ENCODE measurements around the gene ITSN1.
"Not testable (repeated sequence)": the region's sequence is repeated elsewhere in the genome, so short reads cannot be mapped to it uniquely, and the experiment has no call there.

Gene ITSN1

GRCh38 chr21:33926248-33926647, 283.9 kb downstream of the ITSN1 start:
- H3K36me3 Mint-ChIP-seq (ENCODE audit: low read depth); H3K9me3 Mint-ChIP-seq: not testable (repeated sequence)
- peaks cover 12% of the 10 kb centered on the region for H3K4me1 Mint-ChIP-seq (ENCODE audit: low read depth)

DNA sequence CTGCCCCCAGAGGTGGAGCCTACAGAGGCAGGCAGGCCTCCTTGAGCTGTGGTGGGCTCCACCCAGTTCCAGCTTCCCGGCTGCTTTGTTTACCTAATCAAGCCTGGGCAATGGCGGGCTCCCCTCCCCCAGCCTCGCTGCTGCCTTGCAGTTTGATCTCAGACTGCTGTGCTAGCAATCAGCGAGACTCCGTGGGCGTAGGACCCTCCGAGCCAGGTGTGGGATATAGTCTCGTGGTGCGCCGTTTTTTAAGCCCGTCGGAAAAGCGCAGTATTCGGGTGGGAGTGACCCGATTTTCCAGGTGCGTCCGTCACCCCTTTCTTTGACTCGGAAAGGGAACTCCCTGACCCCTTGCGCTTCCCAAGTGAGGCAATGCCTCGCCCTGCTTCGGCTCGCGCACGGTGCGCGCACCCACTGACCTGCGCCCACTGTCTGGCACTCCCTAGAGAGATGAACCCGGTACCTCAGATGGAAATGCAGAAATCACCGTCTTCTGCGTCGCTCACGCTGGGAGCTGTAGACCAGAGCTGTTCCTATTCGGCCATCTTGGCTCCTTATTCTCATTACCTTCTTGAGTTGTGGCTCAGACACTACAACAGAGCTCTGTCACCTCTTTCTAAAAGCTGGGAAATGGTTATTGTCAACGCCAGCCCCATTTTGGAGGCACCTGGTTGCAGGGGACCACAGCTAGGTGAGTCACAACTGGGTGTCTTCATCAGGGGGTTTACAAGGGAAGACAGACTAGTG, 288.9 kb downstream of the ITSN1 start:
- H3K27ac Mint-ChIP-seq, result peak overlapping the region; percentile 96
- H3K27me3 Mint-ChIP-seq, H3K9me3 Mint-ChIP-seq: not testable (repeated sequence)
- peak overlapping the region; percentile 85 for H3K4me3 Mint-ChIP-seq
- peaks cover 45% of the 10 kb centered on the region for H3K4me1 Mint-ChIP-seq (ENCODE audit: low read depth)
- peak; percentile 76 for DNase-seq
- H3K36me3 Mint-ChIP-seq (ENCODE audit: low read depth), result peaks cover 23% of the 10 kb centered on the region

More at GRCh38 chr21:33926248-33926647, 283.9 kb downstream of the ITSN1 start:
- not testable (repeated sequence) for H3K4me3 Mint-ChIP-seq, H3K27ac Mint-ChIP-seq, DNase-seq, H3K27me3 Mint-ChIP-seq

DNA sequence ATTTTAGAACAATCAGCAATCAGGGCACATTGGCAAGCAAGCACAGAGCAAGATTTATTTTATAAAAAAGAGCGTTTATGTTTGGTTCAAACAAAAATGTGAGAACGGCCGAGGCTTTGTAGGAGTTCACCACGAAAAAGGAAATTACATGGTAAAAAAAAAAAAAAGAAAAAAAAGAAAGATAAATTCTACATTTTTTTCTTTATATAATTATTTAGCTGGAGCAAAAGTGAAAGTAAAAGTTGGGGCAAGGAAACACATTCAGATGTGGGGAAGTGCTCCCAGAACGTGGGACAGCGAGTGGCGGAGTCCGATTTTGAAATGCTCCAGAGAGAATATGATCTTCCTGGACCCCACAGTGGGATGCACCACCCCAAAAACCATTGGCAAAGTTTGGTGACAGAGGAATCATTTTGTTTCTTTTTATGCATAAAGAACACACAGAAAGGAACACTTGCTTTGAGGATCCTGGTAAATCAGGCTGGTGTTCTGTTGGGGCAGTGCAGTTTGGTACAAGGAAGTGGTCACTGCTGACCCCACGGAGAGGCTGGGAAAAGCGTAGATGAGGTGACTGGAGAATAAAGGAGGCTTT, 289.6 kb downstream of the ITSN1 start:
- Mint-ChIP-seq H3K27ac (peak overlapping the region; percentile 96), H3K9me3 (no peaks in the 10 kb centered on the region), H3K4me3 (peak overlapping the region; percentile 85), H3K36me3 (ENCODE audit: low read depth) (peaks cover 27% of the 10 kb centered on the region), H3K27me3 (no peaks in the 10 kb centered on the region), H3K4me1 (ENCODE audit: low read depth) (peaks cover 52% of the 10 kb centered on the region)
- peak; percentile 52 for DNase-seq

DNA sequence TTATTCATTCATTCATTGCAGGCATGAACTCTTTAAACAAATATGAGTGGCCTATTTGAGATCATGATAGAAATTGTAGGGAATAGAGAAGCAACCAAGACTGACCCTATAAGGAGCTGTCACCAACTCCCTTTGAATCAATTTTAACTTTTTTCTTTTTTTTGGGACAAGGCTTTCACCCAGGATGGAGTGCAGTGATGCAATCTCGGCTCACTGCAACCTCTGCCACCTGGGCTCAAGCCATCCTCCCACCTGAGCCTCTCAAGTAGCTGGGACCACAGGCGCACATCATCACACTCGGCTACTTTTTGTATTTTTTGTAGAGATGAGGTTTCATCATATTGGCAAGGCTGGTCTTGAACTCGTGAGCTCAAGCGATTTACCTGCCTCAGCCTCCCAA, 290.4 kb downstream of the ITSN1 start:
- H3K27me3 Mint-ChIP-seq, result no peaks in the 10 kb centered on the region
- peaks cover 30% of the 10 kb centered on the region for H3K36me3 Mint-ChIP-seq (ENCODE audit: low read depth)
- peak overlapping the region; percentile 85 for H3K4me3 Mint-ChIP-seq
- no peak for DNase-seq
- no peaks in the 10 kb centered on the region for H3K9me3 Mint-ChIP-seq
- H3K4me1 Mint-ChIP-seq (ENCODE audit: low read depth), result peaks cover 60% of the 10 kb centered on the region
- peak overlapping the region; percentile 96 for H3K27ac Mint-ChIP-seq

GRCh38 chr21:33936301-33937038, 294.2 kb downstream of the ITSN1 start:
- H3K4me3 Mint-ChIP-seq, result peak overlapping the region; percentile 85

DNA sequence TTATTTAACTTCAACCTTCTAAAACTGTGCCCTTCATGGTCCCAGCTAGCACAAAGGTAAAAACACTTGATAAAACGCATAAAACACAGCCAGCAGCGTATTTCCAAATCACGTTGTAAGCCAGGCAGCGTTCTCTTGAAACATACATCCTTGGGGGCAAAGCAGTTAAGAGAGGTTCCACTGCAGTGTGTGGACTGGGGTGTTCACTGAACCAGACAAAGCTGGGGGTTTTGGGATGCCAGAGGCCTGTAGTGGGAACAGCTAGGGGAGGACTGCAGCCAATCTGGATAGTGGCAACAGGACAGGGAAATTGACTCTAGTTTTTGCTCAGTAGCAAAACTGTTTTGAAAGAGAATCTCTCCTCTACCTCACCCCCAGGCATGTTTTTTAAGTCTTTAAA, 294.8 kb downstream of the ITSN1 start:
- peaks cover 51% of the 10 kb centered on the region for H3K36me3 Mint-ChIP-seq (ENCODE audit: low read depth)
- H3K4me1 Mint-ChIP-seq (ENCODE audit: low read depth), result peaks cover 90% of the 10 kb centered on the region
- no peaks in the 10 kb centered on the region for H3K27me3 Mint-ChIP-seq
- H3K9me3 Mint-ChIP-seq, result no peaks in the 10 kb centered on the region
- peak overlapping the region; percentile 85 for H3K4me3 Mint-ChIP-seq
- DNase-seq, result peak; percentile 48
- H3K27ac Mint-ChIP-seq, result peak overlapping the region; percentile 96

More at GRCh38 chr21:33936301-33937038, 294.2 kb downstream of the ITSN1 start:
- peak overlapping the region; percentile 96 for H3K27ac Mint-ChIP-seq
- H3K27me3 Mint-ChIP-seq, result no peaks in the 10 kb centered on the region
- peaks cover 92% of the 10 kb centered on the region for H3K4me1 Mint-ChIP-seq (ENCODE audit: low read depth)
- no peak for DNase-seq
- peaks cover 56% of the 10 kb centered on the region for H3K36me3 Mint-ChIP-seq (ENCODE audit: low read depth)
- H3K9me3 Mint-ChIP-seq, result no peaks in the 10 kb centered on the region

DNA sequence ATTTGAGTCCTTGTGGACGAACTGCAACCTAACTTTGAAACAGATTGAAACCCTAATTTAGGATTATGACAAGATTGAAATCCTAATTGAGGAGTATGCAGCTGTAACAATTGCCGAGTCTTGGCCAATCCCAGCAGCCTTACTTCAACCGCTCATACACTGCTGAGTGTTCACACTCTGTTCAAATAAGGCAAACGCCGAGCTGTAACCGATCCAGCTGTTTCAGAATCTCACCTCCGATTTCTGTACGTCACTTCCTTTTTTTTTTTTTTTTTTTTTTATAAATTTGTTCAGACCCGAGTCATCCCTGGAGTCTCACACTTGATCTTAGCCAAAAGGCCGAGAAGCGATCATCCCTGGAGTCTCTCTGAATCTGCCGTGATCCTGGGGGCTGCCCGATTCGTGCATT, 295.6 kb downstream of the ITSN1 start:
- DNase-seq, result peak; percentile 50
- Mint-ChIP-seq H3K36me3 (ENCODE audit: low read depth) (peaks cover 47% of the 10 kb centered on the region), H3K4me1 (ENCODE audit: low read depth) (peaks cover 87% of the 10 kb centered on the region), H3K9me3 (no peaks in the 10 kb centered on the region), H3K4me3 (peak overlapping the region; percentile 85), H3K27me3 (no peaks in the 10 kb centered on the region), H3K27ac (peak overlapping the region; percentile 96)

GRCh38 chr21:33938381-33938780, 296.1 kb downstream of the ITSN1 start:
- Mint-ChIP-seq H3K9me3 (no peaks in the 10 kb centered on the region), H3K27ac (peak overlapping the region; percentile 96), H3K4me1 (ENCODE audit: low read depth) (peaks cover 87% of the 10 kb centered on the region), H3K36me3 (ENCODE audit: low read depth) (peaks cover 48% of the 10 kb centered on the region), H3K27me3 (no peaks in the 10 kb centered on the region), H3K4me3 (peak overlapping the region; percentile 85)
- no peak for DNase-seq

DNA sequence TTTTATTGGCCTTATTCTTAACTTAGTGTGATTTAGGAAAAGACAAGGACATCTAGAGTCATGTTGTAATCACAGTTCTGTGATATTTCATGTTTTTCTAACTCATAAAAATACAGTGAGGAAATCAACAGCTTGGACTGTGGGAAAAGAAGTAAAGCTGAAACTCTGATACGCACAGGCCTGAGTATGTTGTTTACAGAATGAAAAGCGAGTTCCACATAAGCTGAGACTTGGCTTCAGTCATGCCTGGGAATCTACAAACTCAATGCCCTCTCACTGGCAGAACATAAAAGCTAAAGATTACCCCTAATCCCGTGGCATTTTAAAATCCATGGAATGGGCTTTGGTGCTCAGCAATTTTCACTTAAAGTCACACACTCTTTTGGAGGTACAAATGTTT, 296.9 kb downstream of the ITSN1 start:
- no peak overlapping the region for H3K4me3 Mint-ChIP-seq
- DNase-seq, result no peak
- H3K4me1 Mint-ChIP-seq (ENCODE audit: low read depth), result peaks cover 86% of the 10 kb centered on the region
- H3K27me3 Mint-ChIP-seq, result no peaks in the 10 kb centered on the region
- H3K36me3 Mint-ChIP-seq (ENCODE audit: low read depth), result peaks cover 55% of the 10 kb centered on the region
- peaks cover under 1% of the 10 kb centered on the region for H3K9me3 Mint-ChIP-seq
- peak overlapping the region; percentile 96 for H3K27ac Mint-ChIP-seq

DNA sequence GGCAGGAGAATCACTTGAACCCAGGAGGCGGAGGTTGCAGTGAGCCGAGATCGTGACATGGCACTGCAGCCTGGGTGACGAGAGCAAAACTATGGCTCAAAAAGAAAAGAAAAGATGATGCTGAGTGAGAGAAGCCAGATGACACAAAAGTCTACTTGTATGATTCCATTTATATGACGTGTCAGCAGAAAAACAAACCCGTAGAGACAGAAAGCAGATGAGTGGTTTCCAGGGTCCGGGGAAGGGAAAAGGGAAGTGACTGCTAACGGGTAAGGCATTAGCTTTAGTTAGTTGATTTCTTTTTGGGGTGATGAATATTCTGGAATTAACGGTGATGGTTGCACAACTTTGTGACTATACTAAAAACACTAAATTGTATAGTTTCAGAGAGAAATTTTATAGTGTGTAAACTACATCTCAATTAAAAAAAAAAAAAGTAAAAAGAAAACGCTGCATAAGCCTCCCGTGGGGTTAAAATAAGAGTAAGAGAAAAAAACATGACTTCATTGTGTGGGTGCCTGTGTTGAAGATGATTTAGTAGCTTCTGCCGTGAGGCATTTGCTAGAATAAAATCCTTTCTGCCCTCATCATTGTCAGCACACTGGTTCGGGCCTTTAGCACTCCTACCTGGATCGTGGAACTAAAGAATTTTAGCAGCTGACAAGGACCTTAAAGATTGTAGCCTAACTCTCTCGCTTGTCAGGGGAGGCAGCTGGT, 298.0 kb downstream of the ITSN1 start:
- H3K27ac Mint-ChIP-seq, result peak overlapping the region; percentile 71
- H3K27me3 Mint-ChIP-seq, result no peaks in the 10 kb centered on the region
- H3K4me1 Mint-ChIP-seq (ENCODE audit: low read depth), result peaks cover 87% of the 10 kb centered on the region
- peaks cover 11% of the 10 kb centered on the region for H3K9me3 Mint-ChIP-seq
- H3K36me3 Mint-ChIP-seq (ENCODE audit: low read depth), result peaks cover 65% of the 10 kb centered on the region
- DNase-seq, result no peak
- no peak overlapping the region for H3K4me3 Mint-ChIP-seq

- DNase-seq, result no peak
These were observed 298.6 kb downstream of the ITSN1 start for GRCh38 chr21:33940881-33941245.

GRCh38 chr21:33942426-33942825, 300.1 kb downstream of the ITSN1 start:
- Mint-ChIP-seq H3K27me3 (no peaks in the 10 kb centered on the region), H3K36me3 (ENCODE audit: low read depth) (peaks cover 64% of the 10 kb centered on the region), H3K4me3 (no peak overlapping the region), H3K9me3 (peaks cover 12% of the 10 kb centered on the region), H3K27ac (no peak overlapping the region), H3K4me1 (ENCODE audit: low read depth) (peaks cover 85% of the 10 kb centered on the region)
- no peak for DNase-seq

More at GRCh38 chr21:33940881-33941245, 298.6 kb downstream of the ITSN1 start:
- Mint-ChIP-seq H3K27me3 (no peaks in the 10 kb centered on the region), H3K36me3 (ENCODE audit: low read depth) (peaks cover 65% of the 10 kb centered on the region), H3K9me3 (peaks cover 11% of the 10 kb centered on the region), H3K4me3 (no peak overlapping the region), H3K4me1 (ENCODE audit: low read depth) (peaks cover 85% of the 10 kb centered on the region), H3K27ac (peak overlapping the region; percentile 71)

GRCh38 chr21:33943293-33943692, 301.0 kb downstream of the ITSN1 start:
- peak overlapping the region; percentile 46 for H3K27ac Mint-ChIP-seq
- no peak overlapping the region for H3K4me3 Mint-ChIP-seq
- no peaks in the 10 kb centered on the region for H3K27me3 Mint-ChIP-seq
- H3K9me3 Mint-ChIP-seq, result peaks cover 12% of the 10 kb centered on the region
- H3K36me3 Mint-ChIP-seq (ENCODE audit: low read depth), result peaks cover 64% of the 10 kb centered on the region
- no peak for DNase-seq
- H3K4me1 Mint-ChIP-seq (ENCODE audit: low read depth), result peaks cover 85% of the 10 kb centered on the region

- Mint-ChIP-seq H3K4me3 (no peak overlapping the region), H3K27me3 (no peaks in the 10 kb centered on the region), H3K36me3 (ENCODE audit: low read depth) (peaks cover 55% of the 10 kb centered on the region), H3K9me3 (peaks cover 12% of the 10 kb centered on the region), H3K4me1 (ENCODE audit: low read depth) (peaks cover 85% of the 10 kb centered on the region), H3K27ac (peak overlapping the region; percentile 63)
- DNase-seq, result no peak
These were observed 302.0 kb downstream of the ITSN1 start for GRCh38 chr21:33944185-33944763.

Measured in activated T-cell treated with anti-CD3 and anti-CD28 coated beads, Interleukin-2, amount 50 U/mL, for 24 hours (primary cell).